A549 (cell line): ENCODE measurements around the gene NXPH1. TPM values are rescaled to one million over a fixed set of nuclear protein-coding genes. Genes with fewer than 3 reads are reported as not detected.

Source experiments
- ATAC-seq, 2 experiments: fragments of 200-7000 bp in 1 of 2; fragments of >200 bp in 1 of 2; cut with Nextera tagmentation in 1 of 2; cut with Tn5 transposase in 1 of 2; 3 replicates each; pipeline versions ENCODE4 v1.8.0 to v1.9.1; 2018 to 2020; ENCODE audit warnings: mild to moderate bottlenecking in 1 of 2, moderate library complexity in 1 of 2
- CTCF ChIA-PET: fragments of 300-600 bp; sonication (Branson Sonifier 250); formaldehyde crosslinking; extraction: SDS; loops from one replicate; lab custom pipeline; 2021; ENCODE audit warnings: antibody characterized with exemption, inconsistent platforms; lab: Yijun Ruan, JAX
- POLR2A ChIA-PET: fragments of 350-600 bp; formaldehyde crosslinking; extraction: SDS; loops from one replicate; lab custom pipeline; 2021; ENCODE audit warnings: antibody characterized with exemption, inconsistent platforms; lab: Yijun Ruan, JAX
- DNase-seq, 2 experiments: peaks; one replicate each; pipeline versions ENCODE4 v3.0.0 to v3.0.0-alpha.2; 2011 to 2016; ENCODE audit warnings: low read depth in 1 of 2, low spot score in 1 of 2
- FAIRE-seq: peaks from 2 replicates; lab custom pipeline; 2011; peaks lifted over from hg19 to GRCh38; lab: Jason Lieb, UNC
- H3K27ac ChIP-seq, 2 experiments: fragments of >200 bp; sonication (Bioruptor Twin); formaldehyde crosslinking; 3 replicates each; pipeline ENCODE4 v1.5.1; 2016 to 2017
- H3K4me1 ChIP-seq: fragments of >200 bp; sonication (Bioruptor Twin); formaldehyde crosslinking; 3 replicates; pipeline ENCODE4 v1.6.1; 2016
- H3K4me2 ChIP-seq: fragments of >200 bp; sonication (Bioruptor Twin); formaldehyde crosslinking; 3 replicates; pipeline ENCODE4 v1.6.1; 2016
- H3K4me3 ChIP-seq: fragments of >200 bp; sonication (Bioruptor Twin); formaldehyde crosslinking; 3 replicates; pipeline ENCODE4 v1.5.1; 2016
- H3K9me3 ChIP-seq: fragments of >200 bp; sonication (Bioruptor Twin); formaldehyde crosslinking; 3 replicates; pipeline ENCODE4 v1.6.1; 2016
- BHLHE40 ChIP-seq: IDR thresholded peaks from 2 replicates; pipeline ENCODE4 v1.6.1; 2012; ENCODE audit warnings: low read depth, low read length, inconsistent platforms
- CBX2 ChIP-seq: fragments of 200-600 bp; sonication (generic); IDR thresholded peaks from 2 replicates; pipeline ENCODE4 v1.6.1; 2016; ENCODE audit warnings: low read depth, mild to moderate bottlenecking, borderline replicate concordance
- CTCF ChIP-seq: fragments of >200 bp; sonication (Bioruptor Twin); formaldehyde crosslinking; IDR thresholded peaks from 3 replicates; pipeline ENCODE4 v1.5.1; 2016
- EHMT2 ChIP-seq: fragments of 200-600 bp; sonication (generic); IDR thresholded peaks from 2 replicates; pipeline ENCODE4 v1.6.1; 2016; ENCODE audit warnings: antibody characterized with exemption, low read depth, mild to moderate bottlenecking, moderate library complexity
- HDAC2 ChIP-seq: fragments of 200-600 bp; sonication (generic); IDR thresholded peaks from 2 replicates; pipeline ENCODE4 v1.6.1; 2016
- HES2 ChIP-seq: fragments of >200 bp; sonication (Bioruptor Twin); formaldehyde crosslinking; IDR thresholded peaks from 2 replicates; pipeline ENCODE4 v1.6.1; 2016
- HEYL ChIP-seq: fragments of 250-450 bp; sonication (Bioruptor Pico); IDR thresholded peaks from 2 replicates; pipeline ENCODE4 v1.8.0; 2021; ENCODE audit warnings: mild to moderate bottlenecking, moderate library complexity
- HMGXB4 ChIP-seq: fragments of 250-450 bp; sonication (Bioruptor Pico); IDR thresholded peaks from 2 replicates; pipeline ENCODE4 v1.5.0; 2021; ENCODE audit warnings: mild to moderate bottlenecking, moderate library complexity, borderline replicate concordance
- HOXB5 ChIP-seq: fragments of 250-450 bp; sonication (Bioruptor Pico); IDR thresholded peaks from 2 replicates; pipeline ENCODE4 v1.5.0; 2020; ENCODE audit warnings: mild to moderate bottlenecking, moderate library complexity
- JUNB ChIP-seq: fragments of >200 bp; sonication (Bioruptor Twin); formaldehyde crosslinking; IDR thresholded peaks from 2 replicates; pipeline ENCODE4 v1.6.1; 2016
- KDM1A ChIP-seq: fragments of 200-600 bp; sonication (generic); IDR thresholded peaks from 2 replicates; pipeline ENCODE4 v1.6.1; 2016; ENCODE audit warnings: low read depth, mild to moderate bottlenecking
- KDM5A ChIP-seq: fragments of 200-600 bp; sonication (generic); IDR thresholded peaks from 2 replicates; pipeline ENCODE4 v1.6.1; 2016; ENCODE audit warnings: antibody characterized with exemption, mild to moderate bottlenecking
- MAZ ChIP-seq: fragments of 150-350 bp; IDR thresholded peaks from 2 replicates; pipeline ENCODE4 v1.6.1; 2014; ENCODE audit warnings: antibody characterized with exemption, low read depth, low read length, borderline replicate concordance
- MYC ChIP-seq: IDR thresholded peaks from 2 replicates; pipeline ENCODE4 v1.6.1; 2012; ENCODE audit warnings: mild to moderate bottlenecking, inconsistent platforms, low read length, improper control_type of control experiment, borderline replicate concordance
- PHF8 ChIP-seq: fragments of 200-600 bp; sonication (generic); IDR thresholded peaks from 2 replicates; pipeline ENCODE4 v1.6.1; 2016; ENCODE audit warnings: low read depth, mild to moderate bottlenecking, antibody characterized with exemption, moderate library complexity, borderline replicate concordance
- POLR2A ChIP-seq: IDR thresholded peaks from 2 replicates; pipeline ENCODE4 v1.6.1; 2012; ENCODE audit warnings: mild to moderate bottlenecking, low read length
- POLR2AphosphoS2 ChIP-seq: conservative IDR thresholded peaks from 2 replicates; pipeline ENCODE4 v1.6.1; 2012; ENCODE audit warnings: low read length, improper control_type of control experiment, inconsistent platforms
- REST ChIP-seq: fragments of 200-600 bp; sonication (generic); IDR thresholded peaks from 2 replicates; pipeline ENCODE4 v1.6.1; 2016; ENCODE audit warnings: antibody characterized with exemption, mild to moderate bottlenecking, moderate library complexity
- RFX5 ChIP-seq: fragments of 450-650 bp; IDR thresholded peaks from 2 replicates; pipeline ENCODE4 v1.7.1; 2014; ENCODE audit warnings: antibody characterized with exemption, mild to moderate bottlenecking, moderate library complexity
- TP53 ChIP-seq: fragments of 250-450 bp; sonication (Bioruptor Pico); IDR thresholded peaks from 2 replicates; pipeline ENCODE4 v1.5.0; 2021; ENCODE audit warnings: mild to moderate bottlenecking, moderate library complexity
- USF2 ChIP-seq: fragments of 450-650 bp; IDR thresholded peaks from 2 replicates; pipeline ENCODE4 v1.6.1; 2014; ENCODE audit warnings: antibody characterized with exemption
- WGBS: methylation state at CpG from one replicate; pipeline ENCODE4 v1.1.6; 2017; ENCODE audit errors: missing lambda C conversion rate; 5-methylcytosine and 5-hydroxymethylcytosine counted together
- polyA plus RNA-seq, 4 experiments: library from polyadenylated mRNA; depleted of rRNA in 3 of 4; stranded (reverse); fragments of >200 nt; fragmentation: RNase III in 1 of 4; extraction: RNeasy Plus Mini Kit Qiagen cat#74134 plus additional on column Dnase treatment in 1 of 4; gene quantifications; 2 replicates in 3 of 4; 3 replicates in 1 of 4; pipeline ENCODE4 v1.2.3, GENCODE V29; 2011 to 2017

NXPH1 gene
- polyA plus RNA-seq, 2 of the 4 experiments (the other 2 are of a cell fraction), result not detected

- no peak for DNase-seq
- Histone ChIP-seq H3K27ac (no peak overlapping the region), H3K4me2 (no peak overlapping the region), H3K4me3 (no peak overlapping the region), H3K9me3 (no peaks in the 10 kb centered on the region)
- no peak for FAIRE-seq
- CTCF ChIA-PET, result no interaction called here
- no peak for ATAC-seq
- POLR2A ChIA-PET, result no interaction called here
- WGBS, result 12% methylated on average over 6 of the region's 6 CpGs
- TF ChIP-seq CTCF (no peak), PHF8 (no peak), JUNB (no peak), MYC (no peak), HEYL (CRISPR knock-in tag) (no peak), HOXB5 (CRISPR knock-in tag) (no peak), HES2 (no peak), CBX2 (no peak), KDM5A (no peak), REST (no peak), HDAC2 (no peak), POLR2A (no peak), MAZ (no peak), POLR2AphosphoS2 (no peak), TP53 (no peak), KDM1A (no peak)
- TF ChIP-seq, all 56 proteins: peak for 0
- H3K4me1 ChIP-seq, result no peaks in the 10 kb centered on the region
These were observed 41.9 kb upstream of the NXPH1 start for GRCh38 chr7:8391353-8392062.

GRCh38 chr7:8396294-8396693, 37.1 kb upstream of the NXPH1 start:
- H3K4me2 ChIP-seq, result no peak overlapping the region
- TF ChIP-seq EHMT2, result no peak
- TF ChIP-seq JUNB, result no peak
- TF ChIP-seq, all 56 proteins: peak for 0
- 4% methylated on average over 5 of the region's 5 CpGs for WGBS
- ChIA-PET POLR2A (no interaction called here), CTCF (no interaction called here)
- ATAC-seq (no peak), FAIRE-seq (no peak), DNase-seq (no peak)
- Histone ChIP-seq H3K4me1 (no peaks in the 10 kb centered on the region), H3K4me3 (no peak overlapping the region), H3K27ac (no peak overlapping the region), H3K9me3 (no peaks in the 10 kb centered on the region)

GRCh38 chr7:8408871-8409270, 24.5 kb upstream of the NXPH1 start:
- ATAC-seq (no peak), FAIRE-seq (no peak)
- TF ChIP-seq KDM5A, result no peak
- TF ChIP-seq USF2, result no peak
- TF ChIP-seq RFX5, result no peak
- no peak for TF ChIP-seq POLR2A
- no peak for TF ChIP-seq HMGXB4 (CRISPR knock-in tag)
- no peak for TF ChIP-seq BHLHE40
- TF ChIP-seq, all 56 proteins: peak for 0
- H3K9me3 ChIP-seq, result no peaks in the 10 kb centered on the region
- ChIA-PET POLR2A (no interaction called here), CTCF (interaction anchor here (1.7 kb wide), 1 partner anchor 9 kb away, joined by 10 read pairs; no protein-coding TSS in a partner anchor)
- DNase-seq, result no peak
- WGBS, result 32% methylated on average over 1 of the region's 1 CpG
- H3K4me2 ChIP-seq, result no peak overlapping the region
- no peak overlapping the region for H3K27ac ChIP-seq
- no peaks in the 10 kb centered on the region for H3K4me1 ChIP-seq
- H3K4me3 ChIP-seq, result no peak overlapping the region
